IMR-90 (cell line): ENCODE data around the gene SPSB4. TPM values are rescaled to one million over a fixed set of nuclear protein-coding genes. Genes with fewer than 3 reads are reported as not detected.

Experiments
- ATAC-seq: fragments of 200-7000 bp; cut with Tn5 transposase; 2 replicates; pipeline ENCODE4 v1.9.1; 2020; ENCODE audit warnings: low read depth, mild to moderate bottlenecking, moderate library complexity
- BruUV-seq: library from RNA; stranded (reverse); fragments of 400-500 nt; replicated peaks from 2 replicates; lab custom pipeline; 2021; lab: Mats Ljungman, UMichigan
- CTCF ChIA-PET: fragments of 300-600 bp; formaldehyde crosslinking; extraction: SDS; loops from one replicate; lab custom pipeline; 2021; ENCODE audit warnings: antibody characterized with exemption; lab: Yijun Ruan, JAX
- POLR2A ChIA-PET: fragments of 300-600 bp; sonication (Branson Sonifier 250); formaldehyde crosslinking; loops from one replicate; lab custom pipeline; 2022; ENCODE audit warnings: antibody characterized with exemption; ENCODE audit not compliant: unreplicated experiment; lab: Charles Lee
- DNase-seq: peaks from one replicate; pipeline ENCODE4 v3.0.0; 2013
- H2AFZ ChIP-seq: replicated peaks from 2 replicates; pipeline ENCODE3; 2013; ENCODE audit warnings: low read length, mild to moderate bottlenecking; ENCODE audit not compliant: poor library complexity
- H2AK5ac ChIP-seq: 2 replicates; pipeline ENCODE4 v1.6.1; 2013; ENCODE audit warnings: low read depth, low read length, inconsistent platforms
- H2AK9ac ChIP-seq: replicated peaks from 2 replicates; pipeline ENCODE3; 2013; ENCODE audit warnings: mild to moderate bottlenecking, low read depth, low read length, moderate library complexity; ENCODE audit not compliant: poor library complexity
- H2BK120ac ChIP-seq: 2 replicates; pipeline ENCODE4 v1.6.1; 2013; ENCODE audit warnings: low read depth, low read length, inconsistent platforms
- H2BK15ac ChIP-seq: 3 replicates; pipeline ENCODE4 v1.6.1; 2013; ENCODE audit warnings: low read depth, low read length, inconsistent platforms
- H2BK20ac ChIP-seq: 2 replicates; pipeline ENCODE4 v1.6.1; 2013; ENCODE audit warnings: low read depth, mild to moderate bottlenecking, inconsistent platforms, low read length, moderate library complexity
- H2BK5ac ChIP-seq: 2 replicates; pipeline ENCODE4 v1.6.1; 2013; ENCODE audit warnings: mild to moderate bottlenecking, low read depth, low read length, inconsistent platforms; ENCODE audit not compliant: poor library complexity, severe bottlenecking
- H3K14ac ChIP-seq: replicated peaks from 2 replicates; pipeline ENCODE4 v1.6.1; 2013; ENCODE audit warnings: low read depth, low read length, inconsistent platforms
- H3K18ac ChIP-seq: 2 replicates; pipeline ENCODE4 v1.6.1; 2013; ENCODE audit warnings: low read depth, low read length, control low read depth
- H3K23ac ChIP-seq: 2 replicates; pipeline ENCODE4 v1.6.1; 2013; ENCODE audit warnings: low read depth, low read length, inconsistent platforms
- H3K27ac ChIP-seq: 2 replicates; pipeline ENCODE4 v1.5.1; 2013; ENCODE audit warnings: mild to moderate bottlenecking, control low read depth, low read length; ENCODE audit not compliant: insufficient read depth
- H3K27me3 ChIP-seq: 2 replicates; pipeline ENCODE4 v1.6.1; 2013; ENCODE audit warnings: low read length; ENCODE audit not compliant: control insufficient read depth, insufficient read depth
- H3K36me3 ChIP-seq: 2 replicates; pipeline ENCODE4 v1.6.1; 2013; ENCODE audit warnings: low read length, mixed read lengths; ENCODE audit not compliant: control insufficient read depth, insufficient read depth
- H3K4ac ChIP-seq: 2 replicates; pipeline ENCODE4 v1.6.1; 2013; ENCODE audit warnings: low read depth, low read length, inconsistent platforms
- H3K4me1 ChIP-seq: 2 replicates; pipeline ENCODE4 v1.6.1; 2013; ENCODE audit warnings: low read length, mixed read lengths; ENCODE audit not compliant: control insufficient read depth, insufficient read depth
- H3K4me2 ChIP-seq: 2 replicates; pipeline ENCODE4 v1.6.1; 2013; ENCODE audit warnings: low read depth, mild to moderate bottlenecking, control low read depth, low read length, moderate library complexity
- H3K4me3 ChIP-seq: 2 replicates; pipeline ENCODE4 v1.5.1; 2013; ENCODE audit warnings: low read depth, mild to moderate bottlenecking, control low read depth, low read length, moderate library complexity; ENCODE audit not compliant: insufficient read depth
- H3K56ac ChIP-seq: 2 replicates; pipeline ENCODE4 v1.6.1; 2013; ENCODE audit warnings: low read length, inconsistent platforms; ENCODE audit not compliant: insufficient read depth; ENCODE audit errors: extremely low read depth
- H3K79me1 ChIP-seq, 2 experiments: 2 replicates each; pipeline ENCODE4 v1.6.1; 2013; ENCODE audit warnings: low read length in 2 of 2, inconsistent platforms in 1 of 2, low read depth in 1 of 2
- H3K9ac ChIP-seq: 2 replicates; pipeline ENCODE4 v1.6.1; 2013; ENCODE audit warnings: low read depth, low read length, control low read depth
- H3K9me1 ChIP-seq: 2 replicates; pipeline ENCODE4 v1.6.1; 2013; ENCODE audit warnings: low read length, inconsistent platforms; ENCODE audit not compliant: insufficient read depth
- H3K9me3 ChIP-seq: 2 replicates; pipeline ENCODE4 v1.6.1; 2013; ENCODE audit warnings: low read length; ENCODE audit not compliant: control insufficient read depth, insufficient read depth
- H4K20me1 ChIP-seq: 2 replicates; pipeline ENCODE4 v1.6.1; 2013; ENCODE audit warnings: low read length, inconsistent platforms; ENCODE audit not compliant: insufficient read depth
- H4K5ac ChIP-seq: 2 replicates; pipeline ENCODE4 v1.6.1; 2013; ENCODE audit warnings: mild to moderate bottlenecking, low read depth, low read length, control low read depth
- H4K8ac ChIP-seq, 2 experiments: 2 replicates each; pipeline ENCODE4 v1.6.1; 2013; ENCODE audit warnings: low read depth in 2 of 2, low read length in 2 of 2, control low read depth in 1 of 2, inconsistent platforms in 1 of 2
- H4K91ac ChIP-seq: 2 replicates; pipeline ENCODE4 v1.6.1; 2013; ENCODE audit warnings: low read depth, low read length, inconsistent platforms; ENCODE audit not compliant: insufficient read depth
- CEBPB ChIP-seq: IDR thresholded peaks from 2 replicates; pipeline ENCODE4 v1.6.1; 2012; ENCODE audit warnings: low read depth, low read length, improper control_type of control experiment
- FOS ChIP-seq: fragments of 150-350 bp; IDR thresholded peaks from 2 replicates; pipeline ENCODE4 v1.6.1; 2016; ENCODE audit warnings: low read depth, low read length
- MAFK ChIP-seq: IDR thresholded peaks from 2 replicates; pipeline ENCODE4 v1.6.1; 2012; ENCODE audit warnings: low read depth, low read length, improper control_type of control experiment
- POLR2A ChIP-seq: IDR thresholded peaks from 2 replicates; pipeline ENCODE4 v1.6.1; 2012; ENCODE audit warnings: mild to moderate bottlenecking, low read depth, low read length
- RFX5 ChIP-seq: IDR thresholded peaks from 2 replicates; pipeline ENCODE4 v1.8.0; 2012; ENCODE audit warnings: low read depth, mild to moderate bottlenecking, low read length, moderate library complexity
- SMC3 ChIP-seq: fragments of 150-350 bp; IDR thresholded peaks from 2 replicates; pipeline ENCODE4 v1.6.1; 2016; ENCODE audit warnings: low read depth, mild to moderate bottlenecking, antibody characterized with exemption, low read length, moderate library complexity
- WGBS, 2 experiments: methylation state at CpG; one replicate each; pipeline versions ENCODE4 v1.1.5 to v1.1.7; 2013; ENCODE audit warnings: missing lambda C conversion rate in 2 of 2; ENCODE audit not compliant: insufficient read length in 1 of 2; ENCODE audit errors: extremely low coverage in 2 of 2; 5-methylcytosine and 5-hydroxymethylcytosine counted together
- dilution Hi-C: fragments of 300-500 bp; cut with HindIII; formaldehyde crosslinking; loops from one replicate; pipeline ENCODE4 v1.14.3; 2018; ENCODE audit warnings: low sequenced_read_pairs; ENCODE audit not compliant: unreplicated experiment
- in situ Hi-C: fragments of 300-500 bp; cut with MboI; formaldehyde crosslinking; loops from 3 replicates; pipeline ENCODE4 v1.14.3; 2019; ENCODE audit warnings: low sequenced_read_pairs, inconsistent platforms, mixed read lengths
- intact Hi-C: fragments of 100-400 bp; cut with micrococcal nuclease; formaldehyde crosslinking; loops from 2 replicates; pipeline ENCODE4 v1.10.0; 2022
- polyA plus RNA-seq, 3 experiments: library from polyadenylated mRNA; depleted of rRNA; stranded (reverse); fragments of >200 nt; gene quantifications; 2 replicates each; pipeline ENCODE4 v1.2.3, GENCODE V29; 2012; ENCODE audit warnings: low replicate concordance in 1 of 3
- total RNA-seq: library from RNA; depleted of rRNA; stranded (reverse); fragments of >200 nt; gene quantifications from 2 replicates; pipeline ENCODE4 v1.2.3, GENCODE V29; 2012

Gene SPSB4
- total and polyA plus RNA-seq, 2 of the 4 experiments (the other 2 are of a cell fraction), result not detected

DNA sequence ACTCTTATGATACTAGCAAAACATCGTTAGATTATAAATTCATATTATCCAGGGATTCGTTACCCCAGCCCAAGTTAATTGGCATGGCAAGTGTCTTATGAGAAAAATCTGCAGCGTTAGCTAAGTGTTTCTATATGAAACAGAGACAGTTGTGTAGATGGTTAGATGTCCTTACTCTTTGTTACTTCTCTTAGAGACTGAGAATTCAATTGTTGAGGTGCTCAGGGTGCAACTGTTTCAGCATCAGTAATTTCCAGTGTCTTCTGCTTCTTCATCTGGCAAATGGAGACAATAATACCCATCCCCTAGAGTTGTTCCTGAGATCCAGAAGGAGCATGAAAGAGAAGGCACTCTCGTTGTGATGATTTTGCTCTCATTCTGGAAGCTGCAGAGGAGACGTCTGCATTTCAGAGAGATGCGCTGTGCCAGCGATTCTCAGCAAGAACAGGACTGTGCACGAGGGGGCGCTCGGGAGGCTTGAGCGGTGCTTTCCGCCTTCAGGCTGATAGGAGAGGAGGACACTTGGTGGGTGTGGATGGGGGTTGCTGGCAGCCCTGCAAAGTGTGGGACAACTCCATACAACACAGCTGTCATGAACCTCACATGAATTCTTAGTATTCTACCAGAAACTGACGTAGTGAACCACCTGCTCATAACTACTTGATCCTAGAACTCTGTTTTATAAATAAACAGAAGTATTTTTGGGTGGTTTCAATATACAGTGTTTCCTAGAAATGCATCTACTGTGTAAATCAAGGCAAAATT is 39.7 kb upstream of the SPSB4 start (continued):
- no peak for TF ChIP-seq CEBPB

DNA sequence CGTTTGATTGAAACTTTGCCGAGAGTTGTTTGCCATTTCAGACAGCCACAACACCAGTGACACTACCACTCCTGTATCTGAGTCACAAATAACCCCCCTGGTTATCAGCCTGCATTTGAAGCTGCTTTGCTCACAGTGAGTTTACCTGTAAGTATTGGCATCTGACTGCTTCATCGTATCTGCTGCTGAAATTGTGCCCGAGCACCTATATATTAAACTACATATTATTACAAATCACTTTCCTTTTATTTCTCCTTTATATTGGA is 39.2 kb upstream of the SPSB4 start:
- Histone ChIP-seq H3K79me1 (no peaks in the 10 kb centered on the region), H3K4me2 (no peak overlapping the region), H2BK15ac (no peak overlapping the region), H2BK5ac (no peak overlapping the region), H2BK20ac (no peak overlapping the region), H3K9me1 (no peaks in the 10 kb centered on the region), H3K23ac (no peak overlapping the region), H3K27me3 (peaks cover 7% of the 10 kb centered on the region), H3K4ac (no peak overlapping the region), H2AFZ (no peak overlapping the region), H2BK120ac (no peak overlapping the region), H3K9me3 (no peaks in the 10 kb centered on the region), H3K4me3 (no peak overlapping the region), H3K36me3 (no peaks in the 10 kb centered on the region), H4K91ac (no peak overlapping the region), H3K27ac (no peak overlapping the region), H2AK9ac (no peak overlapping the region), H3K4me1 (no peaks in the 10 kb centered on the region), H3K56ac (no peak overlapping the region), H4K8ac (no peak overlapping the region), H3K14ac (no peak overlapping the region), H3K9ac (no peak overlapping the region), H4K5ac (no peak overlapping the region), H4K20me1 (no peaks in the 10 kb centered on the region), H3K18ac (no peak overlapping the region), H2AK5ac (no peak overlapping the region)
- TF ChIP-seq FOS, result no peak
- TF ChIP-seq POLR2A, result no peak
- no peak for TF ChIP-seq MAFK
- TF ChIP-seq SMC3, result no peak
- TF ChIP-seq RFX5, result no peak
- DNase-seq (no peak), ATAC-seq (no peak)
- dilution Hi-C loops (no loop called here), in situ Hi-C loops (no loop called here), intact Hi-C loops (loop anchor here (1.0 kb wide), 1 partner anchor 180 kb away; no protein-coding TSS in a partner anchor)
- POLR2A ChIA-PET, result no interaction called here
- CTCF ChIA-PET, result interaction anchor here (1.0 to 2.1 kb wide), 4 partner anchors 11 to 109 kb away, joined by 3 to 16 read pairs (median 4); no protein-coding TSS in a partner anchor
- no TSS peak for BruUV-seq
- no CpG with 5 or more reads among the region's 4 CpGs for whole genome bisulfite sequencing, 2 experiments
